HG02885 (cell line): Measurements from ENCODE around the gene ZFR.
A peak's percentile ranks its signal among the peaks of the same experiment; 100 is the strongest.
"Not testable (repeated sequence)": the region's sequence is repeated elsewhere in the genome, so short reads cannot be mapped to it uniquely, and the experiment has no call there.

Experiments
- ATAC-seq: cut with Tn5 transposase; IDR thresholded peaks from one replicate; pipeline ENCODE4 v1.9.1; 2021; ENCODE audit warnings: mild to moderate bottlenecking; ENCODE audit not compliant: unreplicated experiment, poor library complexity

Gene ZFR

GRCh38 chr5:32453916-32454315, 9.4 kb upstream of the ZFR start:
- no peak for ATAC-seq

GRCh38 chr5:32452316-32452715, 7.8 kb upstream of the ZFR start:
- ATAC-seq: not testable (repeated sequence)

- no peak for ATAC-seq
Measured at GRCh38 chr5:32450952-32451351, 6.4 kb upstream of the ZFR start.

- no peak for ATAC-seq
Measured at GRCh38 chr5:32449262-32449661, 4.7 kb upstream of the ZFR start.

- ATAC-seq: no peak
Measured at GRCh38 chr5:32446630-32447029, 2.1 kb upstream of the ZFR start.

GRCh38 chr5:32445831-32446614, 1.5 kb upstream of the ZFR start:
- ATAC-seq: no peak

GRCh38 chr5:32445287-32445758, 783 bp upstream of the ZFR start:
- ATAC-seq: no peak

- ATAC-seq: peak; percentile 47
Measured at GRCh38 chr5:32443541-32444430, 754 bp downstream of the ZFR start.

- peak; percentile 20 for ATAC-seq
Measured at GRCh38 chr5:32443145-32443540, 1.4 kb downstream of the ZFR start.

- ATAC-seq: no peak
Measured at GRCh38 chr5:32439086-32439642, 5.4 kb downstream of the ZFR start.

GRCh38 chr5:32436553-32437242, 7.8 kb downstream of the ZFR start:
- no peak for ATAC-seq

GRCh38 chr5:32435383-32435782, 9.2 kb downstream of the ZFR start:
- ATAC-seq: no peak

- no peak for ATAC-seq
Measured at GRCh38 chr5:32434221-32434620, 10.3 kb downstream of the ZFR start.

- no peak for ATAC-seq
Measured at GRCh38 chr5:32432633-32433032, 11.9 kb downstream of the ZFR start.

GRCh38 chr5:32430825-32431224, 13.7 kb downstream of the ZFR start:
- ATAC-seq: not testable (repeated sequence)

GRCh38 chr5:32428426-32428825, 16.1 kb downstream of the ZFR start:
- ATAC-seq: no peak

GRCh38 chr5:32426440-32427151, 17.9 kb downstream of the ZFR start:
- ATAC-seq: no peak

GRCh38 chr5:32422697-32423096, 21.8 kb downstream of the ZFR start:
- ATAC-seq: no peak

GRCh38 chr5:32421075-32421474, 23.5 kb downstream of the ZFR start:
- ATAC-seq: peak; percentile 72

GRCh38 chr5:32420506-32420905, 24.0 kb downstream of the ZFR start:
- ATAC-seq: no peak
